ENCODE measurements around the gene TFAP2D. TPM values are rescaled to one million over a fixed set of nuclear protein-coding genes. Genes with fewer than 3 reads are reported as not detected.

Gene TFAP2D
- total and polyA plus RNA-seq, 2 experiments from 2014 or later = not detected

- peaks cover 88% of the 10 kb centered on the region for H3K27me3 Mint-ChIP-seq (ENCODE audit: insufficient read depth, low read depth, poor library complexity)
- Histone ChIP-seq H3K27ac (ENCODE audit: low read depth) (no peak within 1 kb of the TSS), H4K20me1 (replicated peaks; ENCODE audit: insufficient read depth) (peaks cover 14% of the 10 kb centered on the region), H3K9me2 (ENCODE audit: insufficient read depth) (no peaks in the 10 kb centered on the region), H3K27me3 (ENCODE audit: insufficient read depth) (peaks cover 99% of the 10 kb centered on the region), H3F3A (replicated peaks; ENCODE audit: low read depth) (peaks cover 9% of the 10 kb centered on the region; the same call in 1 of the 2 replicates), H2AFZ (no peak within 1 kb of the TSS; the same call in 1 of the 2 replicates), H3K4me2 (peak within 1 kb of the TSS; percentile 76), H3K36me3 (ENCODE audit: insufficient read depth) (no peaks in the 10 kb centered on the region), H3K79me2 (replicated peaks; ENCODE audit: insufficient read depth) (no peaks in the 10 kb centered on the region), H3K4me1 (ENCODE audit: insufficient read depth) (peaks cover 53% of the 10 kb centered on the region), H3K4me3 (peak within 1 kb of the TSS; percentile 51)
- H3K36me3 Mint-ChIP-seq (ENCODE audit: low read depth) = no peaks in the 10 kb centered on the region; the same call in 2 of the 3 replicates
- H3K4me1 Mint-ChIP-seq = peaks cover 45% of the 10 kb centered on the region
- DNase-seq (ENCODE audit: low spot score) = no peak
- no peak for ATAC-seq
- H3K27ac Mint-ChIP-seq = no peak within 1 kb of the TSS
- peak within 1 kb of the TSS; percentile 73 for H3K4me3 Mint-ChIP-seq
- peaks cover 10% of the 10 kb centered on the region for H3K9me3 Mint-ChIP-seq
- TF ChIP-seq ZNF331 (CRISPR knock-in tag; IDR thresholded peaks at IDR 0.05; ENCODE audit: low read depth) (no peak), EZH2 (IDR thresholded peaks at IDR 0.05; ENCODE audit: low read depth, unreplicated experiment) (peak; percentile 81), POLR2AphosphoS5 (IDR thresholded peaks at IDR 0.05; ENCODE audit: low read depth) (no peak), EZH2phosphoT487 (IDR thresholded peaks at IDR 0.05; ENCODE audit: unreplicated experiment) (peak; percentile 45)
These were observed 105.3 kb downstream of the TFAP2D start, which contains the start of gene TFAP2B for GRCh38 chr6:50818673-50819072. Gene TFAP2B, plus strand, starts transcription at chr6:50818871. Its CDS starts 21 bp downstream, at chr6:50818892.

DNA sequence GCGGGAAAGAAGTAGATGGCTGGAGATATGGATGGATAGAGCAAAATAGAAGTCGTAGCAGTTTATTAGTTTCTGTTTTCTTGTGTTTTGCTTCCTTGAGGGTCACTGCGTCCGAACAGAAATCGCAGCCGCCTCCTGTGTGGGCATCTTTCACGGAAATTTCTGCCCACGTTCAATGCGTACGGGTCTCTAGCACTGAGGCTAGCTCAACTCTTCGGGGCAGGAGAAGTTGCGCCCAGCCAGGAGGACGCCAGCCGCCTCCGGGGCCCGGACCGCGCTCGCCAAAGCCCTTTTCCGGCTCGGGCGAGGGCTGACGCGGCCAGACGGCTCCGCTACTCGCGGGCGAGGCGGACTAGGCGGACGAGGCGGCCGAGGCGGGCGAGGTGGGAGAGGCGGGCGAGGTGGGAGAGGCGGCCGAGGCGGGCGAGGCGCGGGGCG is 106.2 kb downstream of the TFAP2D start:
- Histone ChIP-seq H4K20me1 (replicated peaks; ENCODE audit: insufficient read depth) (peaks cover 14% of the 10 kb centered on the region), H3F3A (replicated peaks; ENCODE audit: low read depth) (peaks cover 16% of the 10 kb centered on the region; the same call in 1 of the 2 replicates), H3K27me3 (ENCODE audit: insufficient read depth) (peaks cover 99% of the 10 kb centered on the region), H2AFZ (no peak overlapping the region; the same call in 1 of the 2 replicates), H3K4me3 (peak overlapping the region; percentile 51), H3K4me2 (peak overlapping the region; percentile 76), H3K27ac (ENCODE audit: low read depth) (no peak overlapping the region), H3K36me3 (ENCODE audit: insufficient read depth) (no peaks in the 10 kb centered on the region), H3K4me1 (ENCODE audit: insufficient read depth) (peaks cover 61% of the 10 kb centered on the region), H3K9me2 (ENCODE audit: insufficient read depth) (no peaks in the 10 kb centered on the region), H3K79me2 (replicated peaks; ENCODE audit: insufficient read depth) (no peaks in the 10 kb centered on the region)
- Mint-ChIP-seq H3K4me3 (peak overlapping the region; percentile 73), H3K27me3 (ENCODE audit: insufficient read depth, low read depth, poor library complexity) (peaks cover 93% of the 10 kb centered on the region), H3K9me3 (peaks cover 10% of the 10 kb centered on the region), H3K36me3 (ENCODE audit: low read depth) (no peaks in the 10 kb centered on the region; the same call in 2 of the 3 replicates), H3K27ac (no peak overlapping the region), H3K4me1 (peaks cover 54% of the 10 kb centered on the region)
- ATAC-seq (peak; percentile 36), DNase-seq (ENCODE audit: low spot score) (no peak)
- TF ChIP-seq STAT1 (IDR thresholded peaks at IDR 0.05; ENCODE audit: unreplicated experiment) = no peak
- TF ChIP-seq CTCF (conservative IDR thresholded peaks at IDR 0.05; ENCODE audit: low read depth in 2 of 2) = no peak
- TF ChIP-seq EZH2 (IDR thresholded peaks at IDR 0.05; ENCODE audit: low read depth, unreplicated experiment) = peak; percentile 99
- no peak for TF ChIP-seq POLR2AphosphoS5 (IDR thresholded peaks at IDR 0.05; ENCODE audit: low read depth)
- TF ChIP-seq CREB1 (CRISPR knock-in tag; IDR thresholded peaks at IDR 0.05; ENCODE audit: low read depth) = no peak
- TF ChIP-seq JUNB (IDR thresholded peaks at IDR 0.05; ENCODE audit: unreplicated experiment) = no peak
- no peak for TF ChIP-seq ZNF331 (CRISPR knock-in tag; IDR thresholded peaks at IDR 0.05; ENCODE audit: low read depth)
- TF ChIP-seq EZH2phosphoT487 (IDR thresholded peaks at IDR 0.05; ENCODE audit: unreplicated experiment) = peak; percentile 97

Data from GM23338 (cell line).